ENCODE measurements around the gene NADSYN1.
"Not testable (repeated sequence)": the region's sequence is repeated elsewhere in the genome, so short reads cannot be mapped to it uniquely, and the experiment has no call there.

Gene NADSYN1

DNA sequence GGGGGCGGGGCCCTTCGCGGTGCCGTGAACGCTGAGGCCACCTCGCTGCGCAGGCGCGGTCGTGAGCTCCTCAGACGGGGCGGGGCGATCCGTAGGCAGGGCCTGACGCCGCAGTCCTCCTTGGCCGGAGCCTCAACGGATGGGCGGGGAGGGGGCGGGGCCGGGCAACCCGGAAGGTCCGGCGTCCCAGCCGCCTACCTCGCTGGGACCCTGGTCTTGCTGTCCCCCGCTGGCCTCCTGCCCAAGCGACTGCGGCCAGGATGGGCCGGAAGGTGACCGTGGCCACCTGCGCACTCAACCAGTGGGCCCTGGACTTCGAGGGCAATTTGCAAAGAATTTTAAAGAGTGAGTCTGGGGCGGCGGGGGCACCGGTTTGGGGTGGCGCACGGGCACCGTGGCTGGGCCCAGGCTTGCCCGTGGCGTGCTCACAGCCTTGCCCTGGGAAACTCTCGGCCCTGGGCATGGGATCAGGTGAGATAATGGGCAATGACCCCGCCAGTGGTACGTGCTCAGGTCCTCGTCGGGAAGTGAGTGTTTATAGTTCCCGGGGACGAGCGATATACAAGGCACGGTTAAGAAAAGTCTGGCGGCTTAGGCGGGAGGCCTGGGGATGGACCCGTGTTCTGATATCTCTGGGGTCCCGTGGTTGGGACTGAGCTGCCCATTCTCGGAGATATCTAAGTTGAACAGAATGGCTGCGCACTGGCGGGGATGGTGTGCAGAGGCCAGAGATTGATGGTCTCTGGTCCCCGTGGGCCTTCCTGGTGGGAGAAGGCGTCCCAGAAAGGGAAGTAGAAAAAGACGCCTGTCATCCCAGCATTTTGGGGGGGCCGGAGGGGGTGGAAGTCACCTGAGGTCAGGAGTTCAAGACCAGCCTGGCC, at the start of gene NADSYN1:
Gene NADSYN1 (plus strand): TSS at position 167 of the 881 bp plus-strand sequence. CDS start 94 bp downstream, at position 261.
- peak; percentile 97 for DNase-seq

DNA sequence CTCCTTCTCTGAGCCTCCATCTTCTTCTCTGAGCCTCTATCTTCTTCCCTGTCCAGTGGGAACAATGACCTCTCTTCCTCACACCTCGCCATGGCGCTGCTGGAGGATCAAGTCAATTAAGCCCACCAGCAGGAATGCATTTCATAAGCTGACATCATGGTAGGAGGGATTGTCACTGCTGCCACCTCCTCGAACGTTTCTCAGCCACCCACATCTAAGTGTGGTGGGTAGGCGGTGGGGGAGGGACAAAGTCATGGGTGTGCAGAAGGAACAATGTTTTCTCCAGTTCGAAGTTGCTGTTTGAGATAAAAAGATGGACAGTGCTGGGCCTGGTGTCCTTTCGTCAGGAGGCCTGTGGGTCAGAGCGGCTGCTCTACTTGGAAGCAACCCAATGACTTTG, 48.8 kb upstream of the NADSYN1 start:
- no peak for DNase-seq

DNA sequence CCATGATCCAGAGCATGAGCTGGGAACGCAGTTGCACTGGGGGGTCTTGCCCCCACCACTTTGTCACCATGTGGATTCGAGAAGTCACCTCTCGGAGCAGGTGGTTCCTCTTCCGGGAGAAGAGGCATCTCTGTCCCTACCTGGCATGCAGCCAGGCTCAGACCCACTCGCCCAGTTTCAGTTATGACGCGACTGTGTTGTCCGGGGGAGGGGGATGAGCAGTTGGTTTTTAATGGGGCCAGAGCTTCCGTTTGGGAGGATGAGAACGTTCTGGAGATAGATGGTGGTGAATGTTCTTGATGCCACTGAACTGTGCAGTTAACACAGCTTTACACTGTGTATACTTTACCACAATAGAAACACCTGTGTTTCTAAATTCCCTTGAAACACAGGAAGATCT, 46.3 kb upstream of the NADSYN1 start:
- no peak for DNase-seq

GRCh38 chr11:71407356-71407755, 45.6 kb upstream of the NADSYN1 start:
- no peak for DNase-seq

DNA sequence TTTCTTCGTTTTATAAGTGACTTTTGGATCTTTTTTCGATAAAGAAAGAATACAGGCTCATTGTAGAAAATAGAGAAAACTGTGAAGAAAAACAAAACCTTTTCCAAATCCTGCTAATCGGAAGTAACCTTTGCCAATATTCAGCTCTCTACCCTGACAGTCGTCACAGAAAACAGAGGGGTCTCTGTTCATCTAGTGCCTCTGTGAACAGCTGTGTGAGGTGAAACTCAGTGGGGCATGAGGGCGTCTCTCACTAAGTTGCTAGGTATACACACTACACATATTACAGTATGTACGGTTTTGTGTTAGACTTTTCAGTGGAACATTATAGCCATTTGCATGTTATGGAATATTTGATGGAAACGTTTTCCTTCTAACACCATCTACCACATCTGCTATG, 44.2 kb upstream of the NADSYN1 start:
- no peak for DNase-seq

GRCh38 chr11:71410363-71410966, 42.5 kb upstream of the NADSYN1 start:
- no peak for DNase-seq

DNA sequence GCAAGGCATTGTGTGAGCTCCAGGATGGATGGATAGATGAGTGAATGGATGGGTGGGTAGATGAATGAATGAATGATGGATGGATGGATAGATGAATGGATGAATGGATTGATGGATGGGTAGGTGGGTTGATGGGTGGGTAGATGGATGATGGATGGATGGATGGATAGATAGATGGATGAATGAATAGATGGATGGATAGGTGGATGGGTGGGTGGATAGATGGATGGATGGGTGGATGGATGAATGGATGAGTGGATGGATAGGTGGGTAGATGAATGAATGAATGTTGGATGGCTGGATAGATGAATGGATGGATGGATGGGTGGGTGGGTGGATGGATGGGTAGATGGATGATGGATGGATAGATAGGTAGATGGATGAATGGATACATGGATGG, 38.4 kb upstream of the NADSYN1 start:
- DNase-seq, result no peak

- DNase-seq, result peak; percentile 58
Observed at GRCh38 chr11:71418643-71419042, 34.4 kb upstream of the NADSYN1 start.

DNA sequence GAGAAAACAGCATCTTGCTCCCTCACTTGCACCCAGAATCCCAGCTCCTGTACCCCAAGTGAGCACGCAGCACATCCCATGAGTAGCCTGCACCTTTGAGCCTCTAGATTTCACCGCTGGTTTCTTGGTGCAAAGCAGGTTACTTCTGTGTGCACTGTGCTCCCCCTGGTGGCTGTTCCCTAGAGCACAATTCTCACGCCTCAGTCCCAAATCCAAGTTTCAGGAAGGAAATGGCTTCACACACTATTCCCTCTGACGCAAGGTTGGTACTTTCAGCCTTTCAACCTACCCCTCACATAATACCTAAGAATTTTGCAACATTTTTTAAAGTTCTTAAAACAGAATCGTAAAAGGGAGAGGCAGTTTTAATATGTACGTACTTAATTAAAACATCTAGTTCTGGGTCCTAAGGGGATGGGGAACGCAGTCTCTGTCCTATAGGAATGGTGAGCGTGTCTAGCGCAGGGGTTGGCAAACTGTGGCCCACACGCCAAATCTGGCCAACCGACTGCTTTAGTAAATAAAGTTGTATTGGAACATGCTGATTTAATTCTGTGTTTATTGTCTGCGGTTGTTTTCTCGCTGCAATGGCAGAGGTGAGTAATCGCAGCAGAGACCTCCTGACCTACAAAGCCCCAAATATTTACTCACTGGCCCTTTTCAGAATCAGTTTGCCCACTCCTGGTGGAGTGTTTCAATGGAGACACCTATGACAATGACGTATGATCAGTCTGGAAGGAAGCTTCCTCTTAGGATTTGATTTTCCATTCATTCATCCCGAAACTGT, 32.4 kb upstream of the NADSYN1 start:
- DNase-seq, result no peak

GRCh38 chr11:71421392-71421950, 31.5 kb upstream of the NADSYN1 start:
- DNase-seq, result no peak

- DNase-seq, result not testable (repeated sequence)
Observed at GRCh38 chr11:71422318-71422717, 30.7 kb upstream of the NADSYN1 start.

GRCh38 chr11:71423181-71423790, 29.7 kb upstream of the NADSYN1 start:
- no peak for DNase-seq

DNA sequence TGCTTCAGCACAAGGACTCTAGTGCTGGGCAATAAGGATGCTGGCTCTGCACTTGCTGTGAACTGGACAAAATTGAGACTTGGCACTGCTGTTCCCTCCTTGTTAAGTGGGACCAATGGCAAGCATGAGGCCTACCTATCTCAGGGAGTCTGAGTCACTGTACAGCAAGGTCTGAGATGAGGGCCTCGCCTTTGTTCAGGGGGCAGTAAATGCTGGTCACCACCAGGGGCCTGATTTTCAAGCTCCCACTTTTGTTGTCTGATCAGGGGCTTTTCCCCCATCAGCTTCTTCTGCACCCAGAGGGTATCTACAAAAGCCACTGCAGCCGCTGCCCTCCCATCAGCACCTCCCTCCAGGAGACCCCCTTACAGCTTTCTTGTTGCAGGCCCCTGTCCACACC, 27.6 kb upstream of the NADSYN1 start:
- no peak for DNase-seq

DNA sequence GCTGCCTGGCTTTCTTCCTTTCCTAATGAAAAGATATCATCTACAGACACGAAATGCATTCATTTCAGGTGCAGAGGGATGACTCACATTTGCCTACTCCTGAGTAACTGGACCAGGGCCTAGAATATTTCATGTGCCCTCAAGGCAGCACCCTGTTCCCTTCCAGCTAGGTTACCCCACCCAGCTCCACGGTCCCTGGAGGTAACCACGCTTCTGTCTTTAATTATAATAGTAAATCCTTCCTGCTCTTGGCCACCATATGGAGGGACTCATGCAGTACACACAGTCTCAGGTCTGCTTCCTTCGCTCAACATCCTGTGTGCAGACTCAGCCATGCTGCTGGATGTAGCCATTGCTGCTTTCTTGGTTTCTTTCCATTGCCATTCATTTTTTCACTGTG, 27.1 kb upstream of the NADSYN1 start:
- DNase-seq, result no peak

GRCh38 chr11:71426413-71426812, 26.6 kb upstream of the NADSYN1 start:
- DNase-seq, result no peak

DNA sequence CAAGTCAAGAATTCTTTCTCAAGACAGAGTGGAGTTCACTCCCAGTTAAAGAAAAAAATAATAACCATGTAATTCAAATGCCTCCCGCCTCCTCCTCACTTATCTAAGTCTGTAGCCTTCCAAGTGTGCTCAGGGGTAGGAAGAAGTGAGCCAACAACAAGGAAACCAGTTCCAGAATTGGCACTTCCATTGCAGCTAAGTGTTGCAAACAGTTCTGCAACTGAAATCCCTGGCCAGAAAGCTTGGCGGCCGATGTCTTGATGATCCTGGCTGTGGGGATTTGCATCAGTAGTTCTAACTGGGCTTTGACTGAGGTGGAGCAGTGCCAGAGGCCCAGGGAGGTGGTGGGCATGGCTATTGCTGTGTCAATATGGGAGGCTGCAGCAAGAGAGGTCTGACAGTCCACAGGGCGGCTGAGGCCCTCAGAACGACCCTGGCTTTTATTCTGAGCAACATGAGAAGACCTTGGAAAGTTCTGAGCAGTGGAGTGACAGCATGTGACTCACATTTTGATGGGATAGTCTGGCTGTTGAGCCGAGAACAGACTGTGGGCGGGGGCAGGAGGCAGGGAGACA, 24.1 kb upstream of the NADSYN1 start:
- DNase-seq, result no peak

DNA sequence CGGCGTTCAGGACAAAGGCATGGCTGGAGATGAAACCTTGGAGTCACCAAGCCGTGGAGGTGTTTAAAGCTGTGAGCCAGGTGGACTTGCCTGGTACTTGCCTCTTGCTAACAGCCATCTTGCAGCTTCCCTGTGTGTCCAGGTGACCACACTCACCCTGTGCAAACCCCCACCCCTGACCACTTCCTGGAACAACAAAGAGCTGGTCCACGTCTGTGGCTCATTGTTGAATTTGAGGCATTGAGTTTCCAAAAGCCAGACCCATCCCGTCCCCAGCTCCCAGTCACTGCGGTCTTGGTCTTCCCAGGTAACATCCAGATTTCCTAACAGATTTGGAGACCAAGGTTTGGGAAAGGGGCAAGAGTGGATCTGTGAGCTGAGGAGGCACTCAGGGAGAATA, 23.3 kb upstream of the NADSYN1 start:
- no peak for DNase-seq

- DNase-seq, result no peak
Observed at GRCh38 chr11:71430166-71430565, 22.8 kb upstream of the NADSYN1 start.

DNA sequence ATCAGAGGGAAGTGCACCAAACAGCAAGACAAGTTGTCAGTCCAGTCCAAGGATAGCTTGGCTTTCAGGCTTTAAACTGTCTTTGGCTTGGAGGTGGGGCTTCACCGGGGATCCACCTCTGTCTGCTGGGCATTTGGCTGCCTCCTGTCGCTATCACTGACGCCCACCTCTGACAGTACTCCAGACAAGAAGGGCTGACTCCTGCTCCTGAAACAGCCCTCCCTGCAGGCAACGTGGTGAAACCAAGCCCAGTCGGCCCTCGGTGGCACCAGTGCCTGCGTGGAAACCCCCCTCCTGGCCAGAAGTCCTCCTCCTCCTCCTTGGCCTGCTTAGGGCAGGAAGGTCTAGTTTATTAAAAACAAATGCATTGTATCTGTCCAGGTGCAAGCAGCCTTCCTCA, 21.7 kb upstream of the NADSYN1 start:
- no peak for DNase-seq

GRCh38 chr11:71432761-71433647, 20.0 kb upstream of the NADSYN1 start:
- DNase-seq, result no peak

Measured in left hindlimb (tissue), 1 donor.